Kidney glomerular epithelial cell (primary cell): ENCODE measurements around the gene PTCH1.
A peak's percentile ranks its signal among the peaks of the same experiment; 100 is the strongest.

Experiments used
- DNase-seq: peaks from one replicate; lab custom pipeline; 2025; lab: John Stamatoyannopoulos, UW

PTCH1 gene

DNA sequence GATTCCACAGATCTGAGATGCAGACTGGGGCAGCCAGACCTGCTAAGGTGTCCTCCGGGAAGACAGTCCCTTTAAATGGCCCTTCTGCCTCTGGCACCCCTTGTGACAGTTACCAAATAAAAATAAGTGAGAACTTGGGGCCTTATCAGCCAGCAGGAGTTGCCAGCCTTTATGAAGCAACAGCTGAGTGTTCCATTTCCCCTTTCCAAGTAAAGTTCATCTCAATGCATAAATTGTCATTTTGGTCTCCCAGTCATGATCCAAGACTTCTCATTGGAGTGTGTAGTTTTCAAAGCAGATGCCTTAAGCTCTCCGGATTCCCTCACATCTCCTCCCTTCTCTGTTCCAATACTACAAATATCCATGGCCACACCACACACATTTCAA is 4.1 kb downstream of the PTCH1 start:
- DNase-seq: no peak

DNA sequence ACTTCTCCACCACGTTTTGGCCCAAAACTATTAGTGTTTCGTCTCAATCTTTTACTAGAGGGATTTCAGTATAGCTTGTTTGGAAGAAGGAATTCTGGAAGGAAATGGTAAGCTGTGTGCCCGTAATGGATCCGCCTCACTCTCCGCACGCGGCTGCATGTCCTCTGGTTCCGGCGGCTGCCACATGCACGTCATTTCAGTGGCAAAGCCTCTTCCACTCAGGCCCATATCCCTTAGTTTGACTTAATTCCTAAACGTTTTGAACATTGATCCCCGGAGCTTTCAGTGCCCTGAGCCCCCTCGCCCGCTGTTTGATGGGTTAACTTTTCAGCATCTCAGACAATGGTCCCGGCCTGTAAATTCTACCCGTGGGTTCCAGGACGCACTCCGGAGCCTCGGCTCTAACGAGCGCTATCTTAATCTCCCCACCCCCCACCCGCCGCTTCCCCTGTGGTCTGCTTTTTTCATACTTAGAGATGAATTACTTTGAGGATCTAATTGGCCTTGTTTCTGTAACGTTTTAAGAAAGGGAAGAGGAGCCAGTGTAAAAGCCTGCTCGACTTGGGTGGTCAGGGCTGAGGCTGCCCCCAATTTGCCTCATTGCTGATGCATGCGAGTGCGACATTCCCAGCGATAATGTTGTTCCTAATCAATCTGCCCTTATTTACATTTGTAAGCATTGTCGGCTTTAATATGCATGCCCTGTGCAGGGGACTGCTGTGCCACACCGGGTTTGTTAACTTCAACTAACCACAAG is 4.6 kb downstream of the PTCH1 start:
- DNase-seq: peak; percentile 11

DNA sequence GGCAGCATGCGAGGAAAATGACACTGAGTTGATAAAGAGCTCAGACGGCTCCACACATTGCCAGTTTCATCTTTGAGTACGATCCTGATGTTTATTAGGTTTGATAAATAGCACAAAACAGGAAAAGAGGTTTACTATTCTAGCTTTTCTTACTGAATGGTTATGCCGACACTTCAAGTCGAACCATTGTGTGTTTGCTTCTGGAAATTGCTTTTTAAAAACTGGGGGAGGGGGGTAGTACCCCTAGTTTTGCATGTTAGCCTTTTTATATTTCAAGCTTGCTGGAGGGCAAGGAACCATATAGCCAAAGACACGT is 5.2 kb downstream of the PTCH1 start:
- no peak for DNase-seq

DNA sequence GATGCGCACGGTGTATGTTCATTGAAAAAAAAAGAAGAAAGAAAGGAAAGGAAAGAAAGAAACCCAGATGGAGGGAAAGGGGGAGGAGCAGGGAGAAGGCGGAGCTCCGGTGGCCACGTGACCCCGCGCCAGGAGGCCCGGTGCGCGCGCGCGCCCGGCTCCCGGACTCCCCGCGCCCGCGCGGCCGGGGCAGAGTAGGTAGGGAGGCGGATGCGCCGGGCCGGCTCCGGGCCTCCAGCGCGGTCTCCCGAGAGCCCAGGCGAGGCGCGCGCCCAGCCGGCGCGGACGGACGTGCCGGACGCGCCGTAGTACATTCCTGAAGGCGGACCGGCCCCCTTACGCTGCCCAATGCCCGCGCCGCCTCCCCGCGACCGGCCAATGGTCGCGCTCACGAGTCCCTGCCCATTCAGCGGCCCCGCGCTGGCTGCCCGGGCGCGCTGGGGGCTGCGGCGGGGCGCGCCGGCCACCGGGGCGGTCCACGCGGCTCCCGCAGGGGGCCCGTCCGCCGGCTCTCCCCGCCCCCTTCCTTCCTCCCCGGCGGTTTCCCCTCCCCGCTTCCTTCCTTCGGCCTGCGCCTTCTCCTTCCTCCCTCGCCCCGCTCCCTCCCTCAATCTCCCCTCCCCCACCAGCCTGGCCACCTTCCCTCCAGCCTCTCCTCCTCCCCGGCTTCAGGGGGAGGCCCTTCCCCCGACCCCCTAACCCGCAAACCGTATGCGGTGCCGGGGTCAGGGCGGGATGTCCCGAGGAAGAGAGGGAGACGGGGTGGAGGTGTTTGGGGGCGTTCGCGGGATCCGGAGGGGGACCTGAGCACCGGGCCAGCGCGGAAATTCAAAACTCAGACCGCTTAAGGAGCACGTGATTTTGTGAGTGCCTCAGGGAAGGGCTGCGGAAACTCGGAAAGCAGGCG is 5.8 kb downstream of the PTCH1 start:
- DNase-seq: peak; percentile 99

DNA sequence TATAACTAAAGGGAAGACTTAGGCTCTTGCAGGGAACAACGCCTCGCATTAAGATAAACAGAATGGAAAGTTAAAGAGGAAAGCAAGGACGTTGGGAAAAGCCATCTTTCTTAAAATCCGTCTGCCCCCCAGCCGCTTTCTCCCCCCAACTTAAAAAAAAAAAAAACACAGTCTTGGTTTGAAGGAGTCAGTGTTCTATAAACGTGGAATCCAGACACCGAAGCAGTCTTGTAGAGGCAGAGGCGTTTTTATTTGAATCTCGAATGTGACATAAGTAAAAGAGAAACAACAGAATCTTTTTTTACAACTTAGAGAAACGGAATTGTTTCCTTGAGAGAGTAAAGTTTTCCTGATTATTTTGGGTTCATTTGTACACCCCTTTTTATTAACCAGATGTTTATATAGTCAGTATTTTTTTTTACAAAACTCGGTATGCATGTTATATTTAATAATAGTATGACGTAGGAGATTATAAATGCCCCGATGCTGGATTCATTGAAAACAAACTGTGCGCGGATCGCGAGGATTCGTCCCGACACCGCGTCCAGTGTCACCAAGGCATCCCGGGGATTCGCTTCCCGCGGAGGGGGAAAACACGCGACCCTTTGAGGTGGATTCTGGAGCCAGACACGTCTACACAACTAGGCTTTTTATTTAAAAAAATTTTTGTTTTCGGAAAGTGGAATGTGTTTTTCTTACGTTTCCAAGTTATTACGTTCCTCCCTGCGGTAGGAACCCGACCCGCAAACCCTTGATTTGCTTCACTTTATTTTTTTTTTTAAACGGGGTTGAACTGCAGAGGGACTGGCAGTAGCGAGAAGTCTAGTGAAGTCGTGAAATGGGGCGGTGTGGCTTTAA is 6.7 kb downstream of the PTCH1 start:
- peak; percentile 44 for DNase-seq

DNA sequence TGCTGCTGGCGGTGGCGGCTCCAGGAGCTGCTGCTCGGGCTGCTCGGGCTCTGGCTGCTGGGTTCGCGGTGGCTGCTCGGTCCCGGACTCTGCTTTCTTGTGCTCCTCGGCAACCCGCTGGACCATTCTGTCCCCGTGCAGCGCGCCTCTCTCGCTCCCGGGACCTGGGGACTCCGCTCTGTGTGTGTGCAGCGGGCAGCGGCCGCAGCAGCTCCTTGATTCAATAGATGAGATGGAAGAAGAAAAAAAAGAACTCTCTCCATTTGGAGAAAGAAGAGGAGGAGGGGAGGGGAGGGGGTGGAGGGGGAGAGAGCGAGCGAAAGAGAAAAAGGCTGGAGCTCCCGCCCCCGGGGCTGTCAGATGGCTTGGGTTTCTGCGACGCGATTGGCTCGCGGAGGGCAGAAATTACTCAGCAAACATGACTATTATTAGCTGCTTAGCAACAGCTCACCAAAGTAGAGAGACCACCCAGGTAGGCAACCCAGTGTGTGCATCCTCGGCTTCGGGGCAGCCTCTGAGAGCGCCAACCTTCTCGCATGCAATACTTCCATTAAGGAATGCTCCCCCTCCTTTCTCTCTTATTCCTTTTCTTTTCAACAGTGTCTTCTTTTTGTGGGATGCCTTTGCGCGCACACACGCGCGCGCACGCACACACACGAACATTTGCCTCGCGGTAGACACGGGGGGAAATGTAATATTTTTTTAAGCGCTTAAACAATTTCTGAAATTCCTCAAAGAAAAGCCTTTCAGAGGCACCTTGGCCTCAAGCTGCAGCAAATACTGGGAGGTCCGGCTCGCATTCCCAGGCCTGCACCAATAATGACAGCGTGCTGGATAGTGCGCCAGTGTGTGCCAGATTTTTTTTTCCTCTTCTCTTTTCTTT is 7.6 kb downstream of the PTCH1 start:
- DNase-seq: peak; percentile 95

DNA sequence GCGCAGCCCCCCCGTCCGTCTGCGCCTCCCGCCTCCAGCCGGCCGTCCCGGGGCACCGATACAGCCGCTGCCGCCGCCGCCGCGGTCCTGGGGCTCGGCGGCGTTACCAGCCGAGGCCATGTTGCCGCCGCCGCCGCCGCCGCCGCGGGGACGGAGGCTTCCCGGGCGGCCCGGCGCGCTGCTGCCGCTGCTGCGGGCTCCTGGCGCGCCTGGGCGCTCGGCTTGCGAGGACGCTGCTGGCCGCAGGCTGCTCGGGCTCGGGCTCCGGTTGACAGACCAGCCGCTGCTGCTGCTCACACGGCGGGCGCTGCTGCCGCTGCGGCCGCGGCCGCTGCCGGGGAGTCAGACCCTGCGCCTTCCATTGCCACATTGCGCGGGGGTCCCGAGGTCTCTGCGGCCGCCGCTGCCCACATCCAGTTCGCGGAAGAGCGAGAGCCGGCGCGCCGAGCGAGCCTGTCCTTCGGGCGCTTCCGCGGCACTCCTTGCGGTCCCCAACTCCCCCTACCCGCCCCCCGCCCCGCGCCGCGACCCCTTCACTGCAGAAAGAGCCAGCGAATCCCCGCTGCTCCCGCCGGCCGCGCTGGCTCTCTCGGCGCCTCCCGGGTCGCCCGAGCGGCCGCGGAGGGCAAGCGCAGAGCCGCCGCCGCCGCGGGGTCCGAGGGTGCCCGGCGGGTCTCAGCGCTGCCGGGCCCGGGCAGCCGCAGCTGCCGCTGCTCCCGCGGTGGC is 8.4 kb downstream of the PTCH1 start:
- DNase-seq: no peak

DNA sequence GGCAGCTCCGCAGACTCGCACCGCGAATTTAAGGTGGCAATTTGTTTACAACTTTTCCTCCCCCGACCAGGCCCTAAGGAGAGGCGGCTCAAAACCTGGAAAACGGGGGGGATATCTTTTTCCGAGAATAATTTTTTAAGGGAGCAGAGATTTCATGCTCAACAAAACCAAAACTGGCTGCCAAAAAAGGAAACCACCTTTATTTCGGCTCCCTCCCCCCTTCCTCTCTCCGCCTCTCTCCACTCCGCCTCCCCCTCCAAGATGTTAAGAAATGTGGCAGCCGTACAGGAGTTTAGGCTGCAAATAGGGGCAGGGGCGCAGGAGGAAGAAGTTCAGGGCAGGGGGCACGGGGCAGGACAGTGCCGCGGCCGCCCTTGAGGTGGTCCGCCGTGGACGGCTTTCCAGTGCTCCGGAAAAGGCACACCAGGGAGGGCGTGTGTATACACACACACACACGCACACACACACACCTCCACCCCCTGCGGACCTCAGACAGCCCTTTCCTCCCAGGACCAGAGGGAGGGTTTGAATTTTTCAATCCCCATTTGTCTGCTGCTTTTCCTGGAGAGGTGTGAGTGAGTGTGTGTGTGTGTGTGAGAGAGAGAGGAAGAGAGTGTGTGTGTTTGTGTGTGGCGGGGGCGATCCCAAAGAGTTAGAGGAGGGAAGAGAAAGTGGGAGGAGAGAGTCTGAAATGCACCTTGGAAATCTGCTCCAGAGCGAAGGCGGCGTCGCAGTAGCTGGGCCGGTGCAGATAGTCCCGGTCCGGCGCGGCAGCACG is 9.1 kb downstream of the PTCH1 start:
- peak; percentile 75 for DNase-seq

DNA sequence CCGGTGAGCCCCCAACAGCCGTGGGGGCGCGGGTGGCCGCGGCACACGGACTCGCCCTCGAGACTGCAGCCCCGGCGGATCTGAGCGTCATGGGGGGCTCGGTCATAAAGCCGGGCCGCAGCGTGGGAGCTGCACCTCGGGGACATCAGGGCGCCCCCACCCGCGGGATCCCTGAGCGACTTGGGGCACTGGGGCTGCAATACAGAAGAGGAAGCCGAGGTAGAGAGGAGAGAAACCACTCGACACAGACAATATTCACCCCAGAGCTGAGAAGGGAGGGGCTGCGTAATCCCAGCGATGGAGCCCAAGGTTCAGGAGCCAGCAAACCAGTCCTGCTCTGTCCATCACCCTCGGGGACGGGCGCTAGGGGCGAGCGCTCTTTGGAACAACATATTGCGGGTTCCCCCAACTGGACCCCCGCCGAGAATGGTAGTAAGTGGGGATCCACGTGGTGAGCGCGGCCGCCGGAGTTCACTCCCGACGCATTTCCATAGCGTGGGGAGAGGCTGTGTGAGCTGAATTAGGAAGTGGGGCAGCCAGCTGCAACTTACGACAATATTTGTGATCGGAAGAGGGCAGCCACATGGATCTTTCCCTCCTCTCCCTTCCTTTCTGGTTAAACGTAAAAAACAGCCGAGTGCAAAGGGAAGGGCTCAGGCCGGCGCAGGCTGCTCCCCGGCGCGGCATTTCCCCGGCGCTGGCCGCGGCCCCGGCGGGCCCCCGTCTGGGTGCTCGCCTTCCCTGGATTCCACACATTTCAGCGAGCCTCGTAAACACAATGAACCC is 9.9 kb downstream of the PTCH1 start:
- peak; percentile 24 for DNase-seq

DNA sequence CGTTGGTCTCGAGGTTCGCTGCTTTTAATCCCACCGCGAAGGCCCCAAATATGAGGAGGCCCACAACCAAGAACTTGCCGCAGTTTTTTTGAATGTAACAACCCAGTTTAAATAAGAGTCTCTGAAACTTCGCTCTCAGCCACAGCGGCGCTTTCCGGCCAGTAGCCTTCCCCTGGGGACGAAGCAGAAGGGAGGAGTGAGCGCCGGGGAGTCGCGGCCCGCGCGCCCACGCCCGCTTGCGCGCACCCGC is 10.4 kb downstream of the PTCH1 start:
- DNase-seq: peak; percentile 10

DNA sequence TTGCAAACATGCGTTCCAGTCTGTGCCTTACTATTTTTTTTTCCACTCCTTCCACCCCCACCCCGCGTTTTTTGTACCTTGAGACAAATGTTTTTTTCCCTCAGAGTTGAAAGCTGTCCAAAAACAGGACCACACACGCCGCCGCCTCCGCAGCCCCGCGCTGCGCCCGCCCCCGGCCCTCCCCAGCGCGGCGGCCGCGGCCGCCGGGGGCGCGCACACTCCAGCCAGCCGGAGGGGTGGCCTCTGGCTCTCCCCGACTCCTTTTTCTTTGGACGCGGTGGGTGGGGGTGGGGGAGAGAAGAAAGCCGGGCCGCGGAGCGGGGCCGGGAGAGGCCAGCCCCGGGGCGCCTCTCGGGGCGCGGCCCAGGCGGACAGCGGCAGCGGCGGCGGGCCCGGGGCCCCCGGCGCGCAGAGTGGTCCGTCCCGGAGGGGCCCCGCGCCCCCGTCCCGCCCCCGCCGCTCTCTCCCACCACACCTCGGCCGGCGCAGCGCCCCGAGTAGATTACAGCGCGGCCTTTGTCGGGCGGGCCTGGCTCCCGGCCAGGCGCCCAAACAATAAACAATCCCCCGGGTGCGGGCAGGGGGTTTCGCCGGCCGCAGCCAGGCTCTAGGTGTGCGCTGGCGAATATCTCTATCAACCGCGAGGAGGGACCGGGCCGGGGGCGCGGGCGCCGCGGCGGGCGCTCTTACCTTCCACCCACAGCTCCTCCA is 10.9 kb downstream of the PTCH1 start:
- DNase-seq: peak; percentile 47

DNA sequence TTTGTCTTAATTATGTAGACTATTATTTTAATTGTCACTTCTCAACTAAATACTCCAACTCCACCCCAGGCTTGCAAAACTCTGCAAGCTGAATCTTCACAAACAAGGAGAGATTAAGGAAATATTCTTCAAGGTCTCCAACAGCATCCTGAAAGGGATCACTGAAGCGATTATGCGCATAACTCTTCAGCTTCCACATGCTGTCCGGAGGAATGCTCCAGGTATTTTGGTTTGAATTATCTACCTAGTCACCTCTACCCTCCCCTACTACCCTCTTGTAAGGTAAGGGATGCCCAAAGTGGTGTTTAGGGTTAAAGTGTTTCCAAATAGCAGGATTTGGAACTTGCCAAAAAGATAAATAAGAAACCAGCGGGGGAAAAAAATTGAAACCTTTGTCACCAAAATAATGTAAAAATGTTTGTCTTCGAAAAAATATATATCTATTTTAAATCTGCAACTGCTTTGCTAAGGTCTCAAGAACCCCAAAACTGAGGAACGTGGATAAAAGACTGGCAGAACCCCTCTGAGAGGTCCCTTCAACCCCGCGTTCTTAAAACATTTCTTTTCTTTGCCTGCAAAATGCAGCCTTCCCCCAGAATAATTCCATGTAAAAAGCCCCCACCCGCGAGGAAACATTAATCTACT is 11.6 kb downstream of the PTCH1 start:
- no peak for DNase-seq

DNA sequence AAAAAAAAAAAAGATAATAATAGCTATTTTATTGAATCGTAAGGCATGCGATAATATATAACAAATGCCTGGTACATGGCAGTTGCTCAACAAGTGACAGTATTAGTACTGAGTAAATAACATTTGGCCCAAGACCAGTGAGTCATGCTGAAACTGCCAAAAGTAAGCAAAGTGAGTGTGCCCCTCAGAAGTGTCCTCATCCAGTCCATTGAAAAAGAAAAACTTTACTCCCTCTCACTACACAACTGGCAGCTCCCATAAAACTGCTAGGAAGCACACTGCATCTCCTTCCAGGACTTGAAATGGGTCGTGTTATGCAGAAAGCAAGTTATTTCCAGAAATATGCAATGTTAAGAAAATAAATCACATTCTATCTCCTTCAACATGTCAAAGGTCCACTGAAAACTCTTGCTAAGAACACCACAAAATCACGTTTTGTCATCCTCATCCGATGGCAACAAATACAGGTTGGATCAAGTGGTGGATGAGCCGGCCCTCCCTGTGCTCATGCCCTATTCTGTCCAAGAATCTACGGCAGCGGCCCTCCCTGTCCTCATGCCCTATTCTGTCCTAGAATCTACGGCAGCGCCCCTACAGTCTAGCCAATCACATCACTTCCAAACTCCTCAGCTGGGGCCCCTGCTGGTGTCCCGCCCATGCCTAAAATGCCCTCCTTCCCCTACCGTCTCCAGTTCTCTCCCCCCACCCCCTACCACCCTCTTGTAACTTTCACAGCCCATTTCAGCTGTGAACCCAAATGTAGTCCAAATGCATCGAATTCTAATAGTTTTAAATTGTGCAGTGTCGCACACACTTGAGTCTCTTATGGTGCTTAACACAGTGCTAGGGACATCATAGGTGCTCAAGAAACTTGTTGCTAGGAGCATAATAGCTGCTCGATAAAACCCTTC is 12.5 kb downstream of the PTCH1 start:
- peak; percentile 4 for DNase-seq

DNA sequence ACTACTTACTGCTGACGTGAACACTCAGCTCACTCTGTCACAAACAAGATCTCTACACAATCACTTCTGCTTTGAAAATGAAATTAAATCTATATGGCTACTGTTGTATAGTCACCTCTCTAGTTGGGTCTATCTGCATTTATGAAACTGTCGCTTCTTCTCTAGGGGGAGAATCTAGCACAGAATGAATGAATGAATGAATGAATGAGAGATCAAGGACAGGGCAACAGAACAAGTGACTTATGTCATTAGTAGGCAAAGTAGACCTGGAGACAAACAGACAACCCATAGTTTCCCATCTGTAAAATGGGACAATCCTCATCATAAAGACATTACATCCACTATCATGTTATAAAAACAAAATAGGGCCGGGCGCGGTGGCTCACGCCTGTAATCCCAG is 13.4 kb downstream of the PTCH1 start:
- no peak for DNase-seq

DNA sequence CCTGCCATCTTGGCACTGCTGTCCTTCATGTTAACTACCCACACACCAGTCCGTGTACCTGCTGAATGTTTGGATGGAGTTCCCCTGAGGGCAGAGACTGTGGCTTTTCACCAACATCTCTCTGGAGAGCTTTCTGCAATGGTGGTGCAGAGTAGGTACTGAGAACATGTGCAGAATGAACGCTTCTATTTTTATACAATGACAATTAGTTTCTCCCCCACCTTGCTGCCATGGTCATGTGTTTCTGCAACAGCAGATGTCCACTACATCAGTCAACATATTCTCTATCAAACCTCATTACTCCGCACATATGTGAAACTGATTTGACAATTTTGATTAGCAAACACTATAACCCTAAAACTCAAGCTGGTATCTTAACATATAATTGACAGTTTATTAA is 14.5 kb downstream of the PTCH1 start:
- DNase-seq: no peak

DNA sequence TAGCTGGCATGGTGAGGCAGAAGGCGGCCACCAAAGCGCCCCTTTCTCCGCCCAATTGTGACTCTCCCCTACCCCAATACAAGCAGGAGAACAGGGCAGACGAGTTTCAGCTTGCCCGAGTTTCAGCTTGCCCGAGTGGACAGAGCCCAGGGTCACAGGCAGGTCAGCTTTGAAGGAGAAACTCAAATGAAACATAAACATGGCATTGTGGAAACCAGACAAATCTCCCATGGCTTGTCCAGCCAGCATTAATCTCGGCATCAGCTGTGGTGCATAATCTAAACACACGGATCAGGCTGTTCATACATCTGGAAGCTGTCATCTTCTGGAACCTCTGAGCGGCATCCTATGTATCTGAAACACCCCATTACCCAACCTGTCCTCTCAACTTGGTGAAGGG is 16.9 kb downstream of the PTCH1 start:
- no peak for DNase-seq

DNA sequence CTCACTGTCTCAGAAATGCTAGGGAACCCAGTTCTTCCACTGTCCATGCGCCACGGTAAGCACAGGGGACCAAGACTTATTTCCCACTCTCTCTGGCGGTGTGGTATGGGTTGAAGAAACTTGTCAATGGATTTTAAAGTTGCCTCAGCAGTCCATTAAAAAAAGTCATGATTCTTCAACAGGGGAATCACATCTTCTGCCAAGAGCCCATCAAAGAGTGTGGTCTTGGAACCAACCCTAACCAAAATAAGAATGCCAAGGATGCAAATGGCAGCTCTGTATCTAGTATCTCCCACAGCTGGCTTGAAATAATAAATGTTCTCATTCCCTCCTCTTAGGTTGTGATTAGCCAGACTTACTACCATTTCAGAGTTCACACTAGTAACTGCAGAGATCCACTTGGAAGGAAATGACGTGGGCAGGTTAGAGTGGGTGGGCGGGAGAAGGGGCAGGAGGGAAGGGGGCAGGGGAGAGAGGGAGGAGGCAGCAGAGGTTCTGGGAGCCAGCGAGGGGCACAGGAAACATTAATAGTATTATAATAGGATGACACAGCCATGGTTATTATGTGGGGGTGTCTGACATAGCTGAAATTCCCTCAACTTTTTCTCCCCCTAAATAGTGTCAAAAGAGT is 17.6 kb downstream of the PTCH1 start:
- no peak for DNase-seq
